KMS-11 (cell line): ENCODE data around the gene ADGRV1.
A peak's percentile ranks its signal among the peaks of the same experiment; 100 is the strongest.

Source experiments
- H2AFZ ChIP-seq: fragments of 200-600 bp; sonication (generic); 2 replicates; pipeline ENCODE4 v1.6.1; 2016; ENCODE audit warnings: antibody characterized with exemption, mixed run types, low read depth
- H3K27ac ChIP-seq: fragments of 200-600 bp; sonication (generic); 2 replicates; pipeline ENCODE4 v1.6.1; 2016; ENCODE audit warnings: mild to moderate bottlenecking, mixed run types
- H3K27me3 ChIP-seq: fragments of 200-600 bp; sonication (generic); 2 replicates; pipeline ENCODE4 v1.6.1; 2017; ENCODE audit warnings: mild to moderate bottlenecking, low read depth, mixed run types, moderate library complexity; ENCODE audit not compliant: insufficient read depth
- H3K36me3 ChIP-seq: fragments of 200-600 bp; sonication (generic); 2 replicates; pipeline ENCODE4 v1.6.1; 2017; ENCODE audit warnings: mild to moderate bottlenecking, mixed run types; ENCODE audit not compliant: insufficient read depth
- H3K4me1 ChIP-seq: fragments of 200-600 bp; sonication (generic); 2 replicates; pipeline ENCODE4 v1.6.1; 2016; ENCODE audit warnings: mild to moderate bottlenecking, low read depth, mixed run types; ENCODE audit not compliant: poor library complexity, severe bottlenecking
- H3K4me2 ChIP-seq: fragments of 200-600 bp; sonication (generic); 2 replicates; pipeline ENCODE4 v1.7.0; 2016; ENCODE audit warnings: mild to moderate bottlenecking, mixed run types
- H3K4me3 ChIP-seq: fragments of 200-600 bp; sonication (generic); IDR thresholded peaks from 2 replicates; pipeline ENCODE4 v1.6.1; 2017; ENCODE audit warnings: low read depth, low read length, mixed read lengths; ENCODE audit not compliant: insufficient read depth
- H3K79me2 ChIP-seq: fragments of 200-600 bp; sonication (generic); 2 replicates; pipeline ENCODE4 v1.6.1; 2016; ENCODE audit warnings: low read depth, mixed run types; ENCODE audit not compliant: insufficient read depth
- H3K9ac ChIP-seq: fragments of 200-600 bp; sonication (generic); 2 replicates; pipeline ENCODE4 v1.6.1; 2016; ENCODE audit warnings: mild to moderate bottlenecking, mixed run types
- H4K20me1 ChIP-seq: fragments of 200-600 bp; sonication (generic); 2 replicates; pipeline ENCODE4 v1.6.1; 2016; ENCODE audit warnings: mild to moderate bottlenecking, mixed run types; ENCODE audit not compliant: insufficient read depth
- TF ChIP-seq, protein P1 (sequence below): fragments of 200-600 bp; sonication (generic); conservative IDR thresholded peaks from 2 replicates; pipeline ENCODE4 v1.6.1; 2017; ENCODE audit warnings: low read depth, mild to moderate bottlenecking, antibody characterized with exemption, low read length, moderate library complexity, mixed read lengths

Gene ADGRV1

DNA sequence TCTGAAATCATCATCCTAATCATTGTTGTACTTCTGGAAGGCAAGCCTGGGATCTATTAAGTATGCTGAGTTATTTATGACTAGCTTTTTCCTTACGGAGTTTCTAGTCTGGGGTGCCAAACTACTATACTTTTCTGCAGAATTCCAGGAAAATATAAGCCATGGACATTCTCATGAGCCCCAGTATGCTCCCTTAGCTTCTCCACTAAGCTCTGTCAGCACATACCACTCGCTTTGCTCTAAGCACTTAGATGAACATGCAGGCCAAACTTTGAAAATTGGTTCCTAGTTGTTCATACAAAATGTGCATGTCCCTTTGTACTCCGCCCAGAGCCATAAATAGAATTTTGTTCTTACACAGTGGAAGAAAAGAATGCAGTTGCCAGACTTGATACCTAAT lies 539.9 kb downstream of the ADGRV1 start:
- Histone ChIP-seq H3K9ac (no peak overlapping the region), H3K36me3 (no peaks in the 10 kb centered on the region)

DNA sequence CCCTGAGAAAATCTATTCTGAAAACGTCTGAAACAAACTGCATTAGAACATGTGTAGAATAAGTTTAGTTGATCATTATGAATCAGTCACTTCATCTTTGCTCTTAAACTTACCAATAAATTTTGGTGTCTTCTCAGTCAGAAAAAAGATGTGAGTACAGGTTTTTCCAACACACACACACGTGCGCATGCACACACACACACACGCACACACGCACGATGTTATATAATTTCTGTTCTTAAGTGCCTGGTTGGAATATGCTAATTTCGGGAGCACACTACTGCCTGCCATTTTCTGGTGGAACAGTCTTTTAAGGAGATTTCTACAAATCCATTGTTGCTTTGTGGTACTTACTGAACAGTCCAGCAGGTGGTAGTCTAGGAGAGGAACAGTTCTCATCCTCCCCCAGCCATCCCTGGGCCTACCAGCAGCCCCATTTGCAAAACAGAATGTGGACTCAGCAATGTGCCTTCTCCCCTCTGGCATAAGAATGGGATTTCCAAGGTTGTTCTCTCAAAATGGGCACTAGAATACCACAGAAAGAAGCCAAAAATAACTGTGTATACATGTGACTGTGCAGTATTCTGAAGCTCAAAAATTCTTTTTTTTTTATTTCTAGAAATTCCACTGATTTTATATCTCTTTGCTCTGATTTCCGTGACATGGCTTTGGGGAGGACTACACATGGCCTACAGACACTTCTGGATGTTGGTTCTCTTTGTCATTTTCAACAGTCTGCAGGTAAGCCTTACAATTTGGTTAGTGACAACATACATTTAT lies 543.2 kb downstream of the ADGRV1 start:
- Histone ChIP-seq H2AFZ (peak overlapping the region; percentile 31), H4K20me1 (no peaks in the 10 kb centered on the region), H3K27me3 (no peaks in the 10 kb centered on the region), H3K9ac (no peak overlapping the region), H3K4me3 (no peak overlapping the region), H3K36me3 (no peaks in the 10 kb centered on the region), H3K79me2 (no peaks in the 10 kb centered on the region), H3K27ac (no peak overlapping the region), H3K4me2 (no peak overlapping the region), H3K4me1 (peaks cover 9% of the 10 kb centered on the region)
- TF ChIP-seq, protein P1, sequence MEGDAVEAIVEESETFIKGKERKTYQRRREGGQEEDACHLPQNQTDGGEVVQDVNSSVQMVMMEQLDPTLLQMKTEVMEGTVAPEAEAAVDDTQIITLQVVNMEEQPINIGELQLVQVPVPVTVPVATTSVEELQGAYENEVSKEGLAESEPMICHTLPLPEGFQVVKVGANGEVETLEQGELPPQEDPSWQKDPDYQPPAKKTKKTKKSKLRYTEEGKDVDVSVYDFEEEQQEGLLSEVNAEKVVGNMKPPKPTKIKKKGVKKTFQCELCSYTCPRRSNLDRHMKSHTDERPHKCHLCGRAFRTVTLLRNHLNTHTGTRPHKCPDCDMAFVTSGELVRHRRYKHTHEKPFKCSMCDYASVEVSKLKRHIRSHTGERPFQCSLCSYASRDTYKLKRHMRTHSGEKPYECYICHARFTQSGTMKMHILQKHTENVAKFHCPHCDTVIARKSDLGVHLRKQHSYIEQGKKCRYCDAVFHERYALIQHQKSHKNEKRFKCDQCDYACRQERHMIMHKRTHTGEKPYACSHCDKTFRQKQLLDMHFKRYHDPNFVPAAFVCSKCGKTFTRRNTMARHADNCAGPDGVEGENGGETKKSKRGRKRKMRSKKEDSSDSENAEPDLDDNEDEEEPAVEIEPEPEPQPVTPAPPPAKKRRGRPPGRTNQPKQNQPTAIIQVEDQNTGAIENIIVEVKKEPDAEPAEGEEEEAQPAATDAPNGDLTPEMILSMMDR = peak; percentile 92

More for the DNA sequence above, 539.9 kb downstream of the ADGRV1 start:
- TF ChIP-seq, protein P1 = no peak
- Histone ChIP-seq H3K79me2 (no peaks in the 10 kb centered on the region), H3K4me1 (peaks cover 9% of the 10 kb centered on the region), H2AFZ (no peak overlapping the region), H3K4me3 (no peak overlapping the region), H3K27me3 (no peaks in the 10 kb centered on the region), H3K27ac (no peak overlapping the region), H3K4me2 (no peak overlapping the region), H4K20me1 (no peaks in the 10 kb centered on the region)

DNA sequence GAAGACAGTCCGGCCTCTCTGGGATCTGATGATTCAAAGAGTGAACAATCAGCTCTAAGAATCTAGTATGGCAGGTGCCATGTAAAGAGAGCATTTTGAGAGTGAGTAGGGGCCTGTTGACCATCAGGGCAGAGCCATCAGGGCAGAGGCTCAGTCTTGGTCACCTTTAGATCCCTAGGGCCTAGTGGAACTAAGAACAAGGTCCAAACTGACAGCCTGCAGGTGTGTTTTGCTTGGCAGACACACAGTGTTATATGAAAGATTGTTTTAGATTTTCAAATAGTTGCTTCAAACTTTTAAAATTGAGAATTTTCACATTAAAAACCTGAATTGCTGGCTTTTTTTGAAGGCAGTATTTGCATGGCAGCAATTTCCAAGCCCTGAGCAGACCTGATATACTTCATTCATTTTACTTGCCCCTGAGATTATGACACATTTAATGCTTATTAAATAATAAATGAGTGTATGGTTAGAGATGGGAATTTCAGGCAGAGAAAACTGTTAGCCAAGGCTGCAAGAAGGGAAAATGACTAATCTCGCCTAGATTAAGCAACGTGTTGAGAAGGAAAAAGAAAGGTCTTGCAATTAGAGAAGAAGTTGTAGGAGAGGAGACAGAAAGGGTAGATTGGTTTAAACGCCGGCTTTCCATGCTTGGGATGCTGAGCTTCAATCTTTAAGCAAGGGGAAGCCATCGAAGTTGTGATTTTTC lies 544.9 kb downstream of the ADGRV1 start:
- H3K36me3 ChIP-seq = no peaks in the 10 kb centered on the region
- no peak overlapping the region for H2AFZ ChIP-seq
- TF ChIP-seq, protein P1 = no peak
- no peak overlapping the region for H3K4me2 ChIP-seq
- H3K4me1 ChIP-seq = peaks cover 9% of the 10 kb centered on the region
- H3K27me3 ChIP-seq = no peaks in the 10 kb centered on the region
- H3K4me3 ChIP-seq = no peak overlapping the region
- H3K9ac ChIP-seq = no peak overlapping the region
- H3K79me2 ChIP-seq = no peaks in the 10 kb centered on the region
- no peak overlapping the region for H3K27ac ChIP-seq
- H4K20me1 ChIP-seq = no peaks in the 10 kb centered on the region

DNA sequence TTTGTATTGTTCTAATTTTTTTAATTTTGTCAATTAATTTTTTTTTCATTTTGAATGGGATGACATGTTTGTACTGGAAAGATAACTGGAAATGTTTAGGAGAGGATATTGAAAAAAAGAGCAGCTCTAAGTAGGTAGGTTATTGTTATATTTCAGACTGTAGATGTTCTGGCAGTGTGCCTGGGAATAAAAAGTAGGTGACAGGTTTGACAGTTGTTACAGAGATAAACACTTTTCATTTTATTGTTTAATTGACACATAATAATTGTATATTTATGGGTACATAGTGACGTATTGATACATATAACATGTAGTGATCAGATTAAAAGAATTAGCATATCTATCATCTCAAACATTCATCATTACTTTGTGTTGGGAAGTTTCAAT lies 545.5 kb downstream of the ADGRV1 start:
- H3K79me2 ChIP-seq = no peaks in the 10 kb centered on the region
- H3K4me1 ChIP-seq = peaks cover 9% of the 10 kb centered on the region
- H3K9ac ChIP-seq = no peak overlapping the region
- no peaks in the 10 kb centered on the region for H4K20me1 ChIP-seq
- H3K4me2 ChIP-seq = no peak overlapping the region
- no peak overlapping the region for H2AFZ ChIP-seq
- H3K36me3 ChIP-seq = no peaks in the 10 kb centered on the region
- no peaks in the 10 kb centered on the region for H3K27me3 ChIP-seq
- TF ChIP-seq, protein P1 = no peak
- no peak overlapping the region for H3K4me3 ChIP-seq
- no peak overlapping the region for H3K27ac ChIP-seq
